Measurements from ENCODE around the gene LPCAT1. TPM values are rescaled to one million over a fixed set of nuclear protein-coding genes. Genes with fewer than 3 reads are reported as not detected.

The LPCAT1 gene
- total RNA-seq, 2 donors from 2014 or later, result 38.5 to 62.7 TPM

DNA sequence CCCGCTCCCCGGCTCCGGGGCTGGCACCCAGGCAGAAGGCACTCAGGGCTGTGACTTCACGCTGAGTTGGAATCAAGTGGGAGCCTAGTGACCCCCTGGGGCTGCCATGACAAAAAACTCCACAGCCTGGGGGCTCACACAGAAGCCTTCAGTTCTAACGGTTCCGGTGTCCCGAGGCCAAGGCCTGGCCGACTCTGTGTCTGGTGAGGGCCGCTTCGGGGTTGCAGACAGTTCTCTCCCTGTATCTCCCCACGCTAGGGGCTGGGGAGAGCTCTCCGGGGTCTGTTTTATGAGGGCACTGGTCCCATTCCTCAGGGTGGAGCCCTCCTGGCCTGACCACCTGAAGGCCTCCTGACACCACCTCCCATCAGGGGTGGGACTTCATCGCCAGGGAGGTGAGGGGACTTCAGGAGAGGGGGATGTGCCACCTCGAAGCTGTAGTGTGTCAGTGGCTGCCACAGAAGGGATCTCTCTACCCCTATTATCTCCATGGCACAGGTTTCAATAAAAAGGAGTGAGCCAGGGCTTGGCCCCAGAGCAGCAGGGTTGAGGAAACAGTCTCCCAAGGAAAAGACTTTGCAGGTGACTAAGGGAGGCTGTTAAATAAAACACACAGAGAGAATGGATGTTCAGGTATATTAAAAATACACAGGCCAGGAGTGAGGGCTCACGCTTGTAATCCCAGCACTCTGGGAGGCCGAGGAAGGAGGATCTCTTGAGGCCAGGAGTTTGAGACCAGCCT lies 77.0 kb downstream of the LPCAT1 start:
- Mint-ChIP-seq H3K27ac (no peak overlapping the region), H3K36me3 (ENCODE audit: low read depth) (no peaks in the 10 kb centered on the region), H3K27me3 (peaks cover 31% of the 10 kb centered on the region), H3K9me3 (no peaks in the 10 kb centered on the region), H3K4me1 (no peaks in the 10 kb centered on the region), H3K4me3 (no peak overlapping the region)
- no peak for ATAC-seq (replicated peaks)

- no peak for ATAC-seq (replicated peaks)
- Mint-ChIP-seq H3K4me1 (no peaks in the 10 kb centered on the region), H3K27me3 (peaks cover 31% of the 10 kb centered on the region), H3K9me3 (no peaks in the 10 kb centered on the region), H3K36me3 (ENCODE audit: low read depth) (no peaks in the 10 kb centered on the region), H3K4me3 (no peak overlapping the region), H3K27ac (no peak overlapping the region)
Measured at GRCh38 chr5:1445689-1446601, 77.8 kb downstream of the LPCAT1 start.

GRCh38 chr5:1445313-1445688 lies 78.5 kb downstream of the LPCAT1 start, which contains the start of gene SLC6A3:
TSS of gene SLC6A3 (minus strand) at chr5:1445440. CDS start at chr5:1443197, 2,243 bp downstream.
- Mint-ChIP-seq H3K27ac (no peak within 1 kb of the TSS), H3K4me1 (no peaks in the 10 kb centered on the region), H3K4me3 (no peak within 1 kb of the TSS), H3K9me3 (peaks cover under 1% of the 10 kb centered on the region), H3K27me3 (peaks cover 32% of the 10 kb centered on the region), H3K36me3 (ENCODE audit: low read depth) (no peaks in the 10 kb centered on the region)
- ATAC-seq (replicated peaks), result no peak

GRCh38 chr5:1444361-1445189 lies 79.2 kb downstream of the LPCAT1 start:
- peaks cover 4% of the 10 kb centered on the region for H3K9me3 Mint-ChIP-seq
- peaks cover 36% of the 10 kb centered on the region for H3K27me3 Mint-ChIP-seq
- no peak overlapping the region for H3K4me3 Mint-ChIP-seq
- H3K4me1 Mint-ChIP-seq, result no peaks in the 10 kb centered on the region
- no peaks in the 10 kb centered on the region for H3K36me3 Mint-ChIP-seq (ENCODE audit: low read depth)
- no peak for ATAC-seq (replicated peaks)
- H3K27ac Mint-ChIP-seq, result no peak overlapping the region

- H3K9me3 Mint-ChIP-seq, result peaks cover 4% of the 10 kb centered on the region
- no peaks in the 10 kb centered on the region for H3K36me3 Mint-ChIP-seq (ENCODE audit: low read depth)
- no peak for ATAC-seq (replicated peaks)
- H3K27ac Mint-ChIP-seq, result no peak overlapping the region
- peaks cover 36% of the 10 kb centered on the region for H3K27me3 Mint-ChIP-seq
- H3K4me1 Mint-ChIP-seq, result no peaks in the 10 kb centered on the region
- no peak overlapping the region for H3K4me3 Mint-ChIP-seq
Measured at GRCh38 chr5:1443991-1444360, 79.8 kb downstream of the LPCAT1 start.

- Mint-ChIP-seq H3K27me3 (peaks cover 36% of the 10 kb centered on the region), H3K4me3 (no peak overlapping the region)
Measured at GRCh38 chr5:1443171-1443570, 80.6 kb downstream of the LPCAT1 start.

DNA sequence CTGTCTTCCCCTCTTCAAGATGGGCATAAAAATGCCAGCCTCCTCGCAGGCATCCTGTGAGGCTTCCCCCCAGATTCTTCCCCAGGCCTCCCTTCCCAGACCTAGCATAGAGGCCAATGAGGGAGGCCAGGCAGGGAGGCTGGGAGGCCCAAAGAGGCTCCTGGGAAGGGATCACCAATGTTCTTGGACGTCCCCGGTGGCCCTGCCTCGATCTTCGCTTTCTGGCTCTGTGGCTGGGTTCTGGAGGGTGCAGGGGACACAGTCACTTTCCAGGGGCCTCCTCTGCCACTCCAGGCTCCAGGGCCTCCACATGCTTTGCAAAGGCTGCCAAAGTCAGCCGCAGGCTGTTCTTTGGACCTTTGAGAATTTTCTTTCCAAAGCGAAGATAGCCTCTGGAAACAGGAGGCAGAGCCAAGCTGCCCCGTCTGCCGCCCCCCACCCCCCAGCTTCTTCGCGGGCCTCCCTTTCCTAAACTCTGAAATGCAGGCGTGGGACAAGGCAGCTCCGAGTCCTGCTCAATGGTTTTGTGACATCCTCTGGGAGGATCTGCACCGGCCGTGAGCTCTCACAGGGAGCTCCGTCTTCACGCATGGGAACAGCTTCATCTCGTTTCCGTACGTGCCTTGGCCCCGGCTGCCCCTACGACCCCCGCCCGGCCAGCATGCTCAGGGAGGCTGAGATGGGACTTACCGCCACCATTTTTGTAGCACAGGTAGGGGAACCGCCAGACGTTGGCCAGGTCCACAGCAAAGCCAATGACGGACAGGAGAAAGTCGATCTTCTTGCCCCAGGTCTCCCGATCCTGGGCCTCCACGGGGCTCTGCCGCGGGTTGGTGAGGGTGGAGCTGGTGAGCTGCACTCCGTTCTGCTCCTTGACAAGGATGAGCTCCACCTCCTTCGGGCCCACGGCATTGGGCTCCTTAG lies 81.3 kb downstream of the LPCAT1 start:
- Mint-ChIP-seq H3K4me1 (no peaks in the 10 kb centered on the region), H3K27me3 (peaks cover 33% of the 10 kb centered on the region), H3K9me3 (peaks cover 4% of the 10 kb centered on the region), H3K27ac (no peak overlapping the region), H3K36me3 (ENCODE audit: low read depth) (no peaks in the 10 kb centered on the region), H3K4me3 (no peak overlapping the region)
- no peak for ATAC-seq (replicated peaks)

More at GRCh38 chr5:1443171-1443570, 80.6 kb downstream of the LPCAT1 start:
- H3K9me3 Mint-ChIP-seq, result peaks cover 4% of the 10 kb centered on the region
- H3K4me1 Mint-ChIP-seq, result no peaks in the 10 kb centered on the region
- H3K36me3 Mint-ChIP-seq (ENCODE audit: low read depth), result no peaks in the 10 kb centered on the region
- no peak for ATAC-seq (replicated peaks)
- no peak overlapping the region for H3K27ac Mint-ChIP-seq

GRCh38 chr5:1441166-1441865 lies 82.4 kb downstream of the LPCAT1 start:
- Mint-ChIP-seq H3K36me3 (ENCODE audit: low read depth) (no peaks in the 10 kb centered on the region), H3K27ac (no peak overlapping the region), H3K9me3 (peaks cover 4% of the 10 kb centered on the region), H3K27me3 (peaks cover 25% of the 10 kb centered on the region), H3K4me3 (no peak overlapping the region), H3K4me1 (no peaks in the 10 kb centered on the region)
- ATAC-seq (replicated peaks), result no peak

GRCh38 chr5:1440098-1440493 lies 83.7 kb downstream of the LPCAT1 start:
- peaks cover 25% of the 10 kb centered on the region for H3K27me3 Mint-ChIP-seq
- no peaks in the 10 kb centered on the region for H3K4me1 Mint-ChIP-seq
- ATAC-seq (replicated peaks), result no peak
- peaks cover 4% of the 10 kb centered on the region for H3K9me3 Mint-ChIP-seq
- H3K27ac Mint-ChIP-seq, result no peak overlapping the region
- H3K4me3 Mint-ChIP-seq, result no peak overlapping the region
- no peaks in the 10 kb centered on the region for H3K36me3 Mint-ChIP-seq (ENCODE audit: low read depth)

DNA sequence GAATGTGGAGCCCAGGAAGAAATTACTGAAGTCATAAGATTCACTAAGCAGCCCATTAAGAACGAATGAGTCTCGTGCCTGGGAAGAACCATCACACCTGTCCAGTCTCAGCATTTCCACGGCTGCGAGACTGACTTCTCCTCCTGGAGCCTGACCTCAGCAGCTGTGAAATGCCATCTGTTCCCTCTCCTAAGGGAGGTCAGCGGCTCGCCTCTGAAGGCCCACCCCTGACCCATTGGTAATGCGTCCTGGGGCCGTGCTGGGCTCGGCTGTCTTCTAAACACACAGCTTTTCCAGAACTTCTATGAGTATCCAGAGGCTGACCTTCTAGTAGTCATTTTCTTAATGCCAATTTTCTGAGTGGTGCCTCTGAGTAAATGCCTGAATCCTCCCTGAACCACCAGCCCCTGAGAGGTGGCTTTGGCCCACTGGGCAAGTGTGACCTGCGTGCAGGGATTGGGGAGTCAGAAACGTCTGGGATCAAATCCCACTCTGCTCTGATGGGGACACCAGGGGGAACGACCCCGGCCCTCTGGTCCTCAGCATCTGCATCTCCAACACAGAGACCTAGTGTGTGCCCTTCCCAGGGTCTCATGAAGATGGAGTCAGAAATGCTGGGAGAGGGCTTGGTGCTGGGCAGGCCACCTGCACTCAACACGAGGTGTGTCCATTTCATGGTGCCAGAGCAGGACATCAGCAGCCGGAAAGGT lies 84.2 kb downstream of the LPCAT1 start:
- Mint-ChIP-seq H3K27ac (no peak overlapping the region), H3K9me3 (peaks cover 4% of the 10 kb centered on the region), H3K27me3 (peaks cover 25% of the 10 kb centered on the region), H3K4me3 (no peak overlapping the region), H3K4me1 (no peaks in the 10 kb centered on the region), H3K36me3 (ENCODE audit: low read depth) (no peaks in the 10 kb centered on the region)
- ATAC-seq (replicated peaks), result no peak

DNA sequence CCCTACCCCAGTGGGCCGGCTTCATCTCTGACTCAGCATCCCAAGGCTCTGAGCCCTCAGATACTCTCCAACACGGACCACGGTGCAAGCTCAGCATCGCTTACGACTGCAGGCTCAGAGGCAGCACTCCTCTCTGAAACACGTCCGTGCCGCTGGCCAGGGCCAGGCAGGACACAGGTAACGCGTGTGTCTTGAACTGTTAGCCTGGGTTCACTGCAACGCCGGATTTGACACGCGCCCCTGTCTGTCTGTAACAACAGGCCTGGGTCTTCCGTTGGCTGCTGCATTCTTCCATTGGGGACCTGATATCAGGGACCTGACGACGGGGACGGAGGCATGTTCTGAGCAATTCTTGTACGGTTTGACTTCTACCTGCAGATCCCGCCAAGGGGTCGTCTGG lies 84.9 kb downstream of the LPCAT1 start:
- H3K36me3 Mint-ChIP-seq (ENCODE audit: low read depth), result no peaks in the 10 kb centered on the region
- peaks cover 19% of the 10 kb centered on the region for H3K27me3 Mint-ChIP-seq
- H3K4me1 Mint-ChIP-seq, result no peaks in the 10 kb centered on the region
- H3K4me3 Mint-ChIP-seq, result no peak overlapping the region
- no peak overlapping the region for H3K27ac Mint-ChIP-seq
- H3K9me3 Mint-ChIP-seq, result peaks cover 4% of the 10 kb centered on the region
- ATAC-seq (replicated peaks), result no peak

DNA sequence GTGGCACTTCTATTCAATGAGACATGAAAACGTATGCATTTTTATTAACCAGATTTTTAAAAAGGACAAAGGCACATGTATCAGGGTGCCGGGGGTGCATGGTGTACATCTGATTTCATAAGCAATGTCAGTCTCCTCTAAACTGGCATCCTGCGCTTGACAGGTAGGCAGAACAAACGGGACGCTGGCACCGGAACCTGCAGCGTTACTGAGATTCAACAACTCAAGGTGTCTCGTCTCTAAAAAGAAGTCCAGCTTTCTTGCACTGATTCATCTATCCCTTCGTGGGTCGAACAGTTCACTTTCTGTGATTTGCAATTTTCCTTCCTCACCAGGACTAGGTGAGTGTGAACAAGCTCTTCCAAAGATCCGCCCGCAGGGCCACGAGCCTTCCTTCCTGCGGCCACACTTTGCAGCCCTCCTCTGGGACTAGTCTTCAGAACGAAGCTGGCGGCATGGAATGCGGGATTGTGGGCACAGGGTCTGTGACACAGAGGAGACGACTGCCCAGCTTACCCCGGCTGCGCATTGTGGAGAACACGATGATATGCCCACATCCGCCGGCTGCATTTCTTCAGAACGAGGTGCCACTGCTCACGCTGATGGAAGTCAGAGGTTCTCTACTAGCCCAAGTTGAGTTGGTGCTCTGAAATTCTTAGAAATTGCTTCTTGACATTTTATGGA lies 85.7 kb downstream of the LPCAT1 start:
- no peak overlapping the region for H3K4me3 Mint-ChIP-seq
- H3K27ac Mint-ChIP-seq, result no peak overlapping the region
- H3K27me3 Mint-ChIP-seq, result peaks cover 17% of the 10 kb centered on the region
- peaks cover 4% of the 10 kb centered on the region for H3K9me3 Mint-ChIP-seq
- no peak for ATAC-seq (replicated peaks)
- H3K4me1 Mint-ChIP-seq, result no peaks in the 10 kb centered on the region
- no peaks in the 10 kb centered on the region for H3K36me3 Mint-ChIP-seq (ENCODE audit: low read depth)

Data from activated T-helper 17 cell treated with anti-CD3 and anti-CD28 coated beads, Interleukin-2, amount 50 U/mL, for 72 hours (primary cell).